ENCODE measurements around the gene PRR5.

PRR5 gene

GRCh38 chr22:44740307-44740706 lies 38.3 kb downstream of the PRR5 start:
- H3K9me3 ChIP-seq (ENCODE audit: control insufficient read depth, insufficient read depth, low read length) = no peaks in the 10 kb centered on the region
- H4K20me1 ChIP-seq (ENCODE audit: control insufficient read depth, insufficient read depth, low read depth, low read length) = no peaks in the 10 kb centered on the region
- H3K27me3 ChIP-seq (ENCODE audit: control insufficient read depth, low read length) = no peaks in the 10 kb centered on the region
- H3K4me1 ChIP-seq (ENCODE audit: control insufficient read depth, low read length) = no peaks in the 10 kb centered on the region
- no peak overlapping the region for H3K4me3 ChIP-seq (ENCODE audit: low read length)
- H3K79me2 ChIP-seq (ENCODE audit: control insufficient read depth, low read length) = no peaks in the 10 kb centered on the region
- H3K4me2 ChIP-seq (ENCODE audit: low read length) = no peak overlapping the region
- no peaks in the 10 kb centered on the region for H3F3A ChIP-seq (ENCODE audit: control insufficient read depth, insufficient read depth)
- no peaks in the 10 kb centered on the region for H3K36me3 ChIP-seq (ENCODE audit: control insufficient read depth, low read length)
- TF ChIP-seq EZH2phosphoT487 (IDR thresholded peaks at IDR 0.05; ENCODE audit: borderline replicate concordance, low read length) (no peak), CTCF (IDR thresholded peaks at IDR 0.05; ENCODE audit: low read depth, low read length, poor library complexity, severe bottlenecking) (no peak)
- H3K9me2 ChIP-seq (replicated peaks; ENCODE audit: control insufficient read depth, low read length) = no peaks in the 10 kb centered on the region
- H3K27ac ChIP-seq (ENCODE audit: low read depth, low read length) = no peak overlapping the region

GRCh38 chr22:44741929-44742328 lies 39.9 kb downstream of the PRR5 start:
- no peak overlapping the region for H3K4me2 ChIP-seq (ENCODE audit: low read length)
- no peaks in the 10 kb centered on the region for H3K4me1 ChIP-seq (ENCODE audit: control insufficient read depth, low read length)
- H3K9me3 ChIP-seq (ENCODE audit: control insufficient read depth, insufficient read depth, low read length) = no peaks in the 10 kb centered on the region
- no peaks in the 10 kb centered on the region for H3K36me3 ChIP-seq (ENCODE audit: control insufficient read depth, low read length)
- TF ChIP-seq EZH2phosphoT487 (IDR thresholded peaks at IDR 0.05; ENCODE audit: borderline replicate concordance, low read length) = no peak
- no peak for TF ChIP-seq CTCF (IDR thresholded peaks at IDR 0.05; ENCODE audit: low read depth, low read length, poor library complexity, severe bottlenecking)
- no peaks in the 10 kb centered on the region for H3K9me2 ChIP-seq (replicated peaks; ENCODE audit: control insufficient read depth, low read length)
- no peaks in the 10 kb centered on the region for H4K20me1 ChIP-seq (ENCODE audit: control insufficient read depth, insufficient read depth, low read depth, low read length)
- no peaks in the 10 kb centered on the region for H3F3A ChIP-seq (ENCODE audit: control insufficient read depth, insufficient read depth)
- no peak overlapping the region for H3K27ac ChIP-seq (ENCODE audit: low read depth, low read length)
- H3K4me3 ChIP-seq (ENCODE audit: low read length) = no peak overlapping the region
- H3K27me3 ChIP-seq (ENCODE audit: control insufficient read depth, low read length) = no peaks in the 10 kb centered on the region
- no peaks in the 10 kb centered on the region for H3K79me2 ChIP-seq (ENCODE audit: control insufficient read depth, low read length)

- Histone ChIP-seq H4K20me1 (ENCODE audit: control insufficient read depth, insufficient read depth, low read depth, low read length) (no peaks in the 10 kb centered on the region), H3K27me3 (ENCODE audit: control insufficient read depth, low read length) (no peaks in the 10 kb centered on the region), H3K27ac (ENCODE audit: low read depth, low read length) (no peak overlapping the region), H3K9me3 (ENCODE audit: control insufficient read depth, insufficient read depth, low read length) (no peaks in the 10 kb centered on the region), H3K9me2 (replicated peaks; ENCODE audit: control insufficient read depth, low read length) (no peaks in the 10 kb centered on the region), H3K4me3 (ENCODE audit: low read length) (no peak overlapping the region), H3K36me3 (ENCODE audit: control insufficient read depth, low read length) (no peaks in the 10 kb centered on the region), H3K79me2 (ENCODE audit: control insufficient read depth, low read length) (no peaks in the 10 kb centered on the region), H3F3A (ENCODE audit: control insufficient read depth, insufficient read depth) (no peaks in the 10 kb centered on the region), H3K4me2 (ENCODE audit: low read length) (no peak overlapping the region), H3K4me1 (ENCODE audit: control insufficient read depth, low read length) (no peaks in the 10 kb centered on the region)
- TF ChIP-seq CTCF (IDR thresholded peaks at IDR 0.05; ENCODE audit: low read depth, low read length, poor library complexity, severe bottlenecking) (no peak), EZH2phosphoT487 (IDR thresholded peaks at IDR 0.05; ENCODE audit: borderline replicate concordance, low read length) (no peak)
These were observed 41.2 kb downstream of the PRR5 start for GRCh38 chr22:44743247-44743646.

GRCh38 chr22:44743804-44744211 lies 41.8 kb downstream of the PRR5 start:
- Histone ChIP-seq H3K4me2 (ENCODE audit: low read length) (no peak overlapping the region), H3K4me1 (ENCODE audit: control insufficient read depth, low read length) (no peaks in the 10 kb centered on the region), H3K9me2 (replicated peaks; ENCODE audit: control insufficient read depth, low read length) (no peaks in the 10 kb centered on the region), H3K36me3 (ENCODE audit: control insufficient read depth, low read length) (no peaks in the 10 kb centered on the region), H3K27ac (ENCODE audit: low read depth, low read length) (no peak overlapping the region), H3K4me3 (ENCODE audit: low read length) (no peak overlapping the region), H4K20me1 (ENCODE audit: control insufficient read depth, insufficient read depth, low read depth, low read length) (no peaks in the 10 kb centered on the region), H3K9me3 (ENCODE audit: control insufficient read depth, insufficient read depth, low read length) (no peaks in the 10 kb centered on the region), H3K27me3 (ENCODE audit: control insufficient read depth, low read length) (no peaks in the 10 kb centered on the region), H3K79me2 (ENCODE audit: control insufficient read depth, low read length) (no peaks in the 10 kb centered on the region), H3F3A (ENCODE audit: control insufficient read depth, insufficient read depth) (no peaks in the 10 kb centered on the region)
- TF ChIP-seq EZH2phosphoT487 (IDR thresholded peaks at IDR 0.05; ENCODE audit: borderline replicate concordance, low read length) (no peak), CTCF (IDR thresholded peaks at IDR 0.05; ENCODE audit: low read depth, low read length, poor library complexity, severe bottlenecking) (no peak)

All from DOHH2 (cell line).